Mesendoderm (in vitro differentiated cells): ENCODE data around the gene GGT5.
"Not testable (repeated sequence)": the region's sequence is repeated elsewhere in the genome, so short reads cannot be mapped to it uniquely, and the experiment has no call there.

Experiments used
- DNase-seq: peaks from one replicate; pipeline ENCODE4 v3.0.0; 2013
- H2AK5ac ChIP-seq: 2 replicates; pipeline ENCODE4 v1.6.1; 2013; ENCODE audit warnings: low read length, inconsistent platforms
- H2BK120ac ChIP-seq: 2 replicates; pipeline ENCODE4 v1.6.1; 2013; ENCODE audit warnings: low read depth, mild to moderate bottlenecking, low read length, moderate library complexity, mixed read lengths
- H2BK15ac ChIP-seq: replicated peaks from 2 replicates; pipeline ENCODE4 v1.6.1; 2013; ENCODE audit warnings: low read depth, mild to moderate bottlenecking, moderate library complexity
- H2BK5ac ChIP-seq: 2 replicates; pipeline ENCODE4 v1.6.1; 2013; ENCODE audit warnings: low read length, inconsistent platforms
- H3K18ac ChIP-seq: 2 replicates; pipeline ENCODE4 v1.6.1; 2013; ENCODE audit warnings: mild to moderate bottlenecking, low read length, mixed read lengths
- H3K23ac ChIP-seq: one replicate; pipeline ENCODE4 v1.6.1; 2013; ENCODE audit warnings: low read length
- H3K27ac ChIP-seq: 2 replicates; pipeline ENCODE4 v1.5.1; 2013; ENCODE audit warnings: low read depth, mild to moderate bottlenecking, inconsistent platforms, low read length, moderate library complexity
- H3K27me3 ChIP-seq: 2 replicates; pipeline ENCODE4 v1.6.1; 2013; ENCODE audit warnings: low read length, control low read depth, mild to moderate bottlenecking, inconsistent platforms; ENCODE audit not compliant: insufficient read depth, poor library complexity
- H3K36me3 ChIP-seq: 2 replicates; pipeline ENCODE4 v1.6.1; 2013; ENCODE audit warnings: low read length, inconsistent platforms; ENCODE audit not compliant: control insufficient read depth, insufficient read depth
- H3K4ac ChIP-seq: one replicate; pipeline ENCODE4 v1.6.1; 2013; ENCODE audit warnings: low read depth, mild to moderate bottlenecking, low read length, moderate library complexity
- H3K4me1 ChIP-seq: 2 replicates; pipeline ENCODE4 v1.6.1; 2013; ENCODE audit warnings: low read depth, low read length, inconsistent platforms; ENCODE audit not compliant: control insufficient read depth
- H3K4me2 ChIP-seq: 2 replicates; pipeline ENCODE4 v1.6.1; 2013; ENCODE audit warnings: low read length
- H3K4me3 ChIP-seq: 2 replicates; pipeline ENCODE4 v1.5.1; 2013; ENCODE audit warnings: mild to moderate bottlenecking, low read length
- H3K56ac ChIP-seq: one replicate; pipeline ENCODE4 v1.6.1; 2013; ENCODE audit warnings: low read length
- H3K79me1 ChIP-seq: 2 replicates; pipeline ENCODE4 v1.6.1; 2013; ENCODE audit warnings: low read length, inconsistent platforms
- H3K79me2 ChIP-seq: 2 replicates; pipeline ENCODE4 v1.6.1; 2013; ENCODE audit warnings: mild to moderate bottlenecking, low read length; ENCODE audit not compliant: control insufficient read depth, insufficient read depth
- H3K9ac ChIP-seq: 2 replicates; pipeline ENCODE4 v1.6.1; 2013; ENCODE audit warnings: low read length, inconsistent platforms
- H4K5ac ChIP-seq: one replicate; pipeline ENCODE4 v1.6.1; 2013; ENCODE audit warnings: low read length
- H4K8ac ChIP-seq: one replicate; pipeline ENCODE4 v1.6.1; 2013; ENCODE audit warnings: low read depth, mild to moderate bottlenecking, control low read depth, low read length, moderate library complexity
- WGBS: extraction: QIAGEN DNeasy Blood & Tissue Kit; methylation state at CpG from one replicate; pipeline ENCODE4 v1.1.7; 2013; ENCODE audit warnings: low lambda C conversion rate, missing lambda C conversion rate; ENCODE audit not compliant: insufficient coverage; ENCODE audit errors: extremely low coverage; 5-methylcytosine and 5-hydroxymethylcytosine counted together

Gene GGT5

GRCh38 chr22:24244144-24244787 lies 616 bp downstream of the GGT5 start:
- H3K4me3 ChIP-seq: no peak overlapping the region
- H3K23ac ChIP-seq: no peak overlapping the region
- H3K36me3 ChIP-seq: no peaks in the 10 kb centered on the region
- H2BK15ac ChIP-seq: no peak overlapping the region
- no CpG with 5 or more reads among the region's 19 CpGs for WGBS
- no peak overlapping the region for H3K4ac ChIP-seq
- H3K79me2 ChIP-seq: no peaks in the 10 kb centered on the region
- no peak for DNase-seq
- H3K4me2 ChIP-seq: no peak overlapping the region
- no peaks in the 10 kb centered on the region for H3K79me1 ChIP-seq
- no peaks in the 10 kb centered on the region for H3K27me3 ChIP-seq
- H4K5ac ChIP-seq: no peak overlapping the region
- no peak overlapping the region for H3K18ac ChIP-seq
- H2AK5ac ChIP-seq: no peak overlapping the region
- H3K9ac ChIP-seq: no peak overlapping the region
- no peak overlapping the region for H4K8ac ChIP-seq
- H3K27ac ChIP-seq: no peak overlapping the region
- no peak overlapping the region for H2BK5ac ChIP-seq
- H3K56ac ChIP-seq: no peak overlapping the region
- no peaks in the 10 kb centered on the region for H3K4me1 ChIP-seq
- no peak overlapping the region for H2BK120ac ChIP-seq

DNA sequence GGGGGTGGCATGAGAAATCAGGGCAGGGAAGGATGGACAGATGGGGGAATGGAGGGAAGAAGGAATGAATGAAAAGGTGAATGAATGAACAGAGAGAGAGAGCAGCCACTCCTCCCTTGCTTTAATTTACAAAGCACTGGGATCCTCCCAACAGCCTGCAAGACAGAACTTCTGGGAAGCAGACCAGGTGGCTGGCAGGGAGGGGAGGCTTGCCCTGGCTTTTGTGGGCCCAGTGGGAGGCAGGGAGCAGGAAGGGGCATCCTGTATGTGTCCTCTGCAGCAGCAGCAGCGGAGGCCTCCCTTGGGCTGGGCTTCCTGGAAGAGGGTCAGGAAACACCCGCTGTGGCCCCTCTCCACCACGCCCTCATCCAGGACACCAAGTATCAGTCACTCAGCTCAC lies 1.5 kb downstream of the GGT5 start:
- not testable (repeated sequence) for H3K4me3 ChIP-seq, DNase-seq, H4K8ac ChIP-seq, H2AK5ac ChIP-seq, H2BK15ac ChIP-seq, H3K27ac ChIP-seq, H2BK5ac ChIP-seq, H3K79me2 ChIP-seq, H3K79me1 ChIP-seq, H4K5ac ChIP-seq, H2BK120ac ChIP-seq, H3K9ac ChIP-seq, H3K23ac ChIP-seq, H3K4ac ChIP-seq, H3K18ac ChIP-seq, H3K4me1 ChIP-seq, H3K27me3 ChIP-seq, H3K36me3 ChIP-seq, H3K4me2 ChIP-seq, H3K56ac ChIP-seq
- no CpG with 5 or more reads among the region's 3 CpGs for WGBS

DNA sequence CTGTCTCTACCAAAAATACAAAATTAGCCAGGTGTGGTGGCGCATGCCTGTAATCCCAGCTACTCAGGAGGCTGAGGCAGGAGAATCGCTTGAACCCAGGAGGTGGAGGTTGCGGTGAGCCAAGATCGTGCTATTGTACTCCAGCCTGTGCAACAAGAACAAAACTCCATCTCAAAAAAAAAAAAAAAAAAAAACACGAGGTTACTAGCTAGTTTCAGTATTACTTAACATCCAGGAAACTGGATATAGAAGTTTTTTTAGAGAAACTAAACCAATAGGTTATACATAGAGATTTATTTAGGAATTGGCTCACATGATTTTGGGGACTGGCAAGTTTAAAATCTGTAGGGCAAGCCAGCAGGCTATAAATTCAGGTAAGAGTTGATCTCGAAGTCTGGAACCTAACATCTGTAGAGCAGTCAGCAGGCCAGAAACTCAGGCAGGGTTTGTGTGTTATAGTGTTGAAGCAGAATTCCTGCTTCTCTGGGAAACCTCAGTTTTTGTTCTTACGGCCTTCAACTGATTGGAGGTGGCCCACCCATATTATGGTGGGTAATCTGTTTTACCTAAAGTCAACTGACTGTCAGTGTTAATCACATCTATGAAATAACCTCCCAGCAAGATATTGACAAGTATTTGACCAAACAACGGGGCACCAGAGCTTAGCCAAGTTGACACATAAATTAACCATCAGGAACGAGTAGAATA lies 3.7 kb downstream of the GGT5 start:
- not testable (repeated sequence) for H3K9ac ChIP-seq, H3K4ac ChIP-seq, H3K79me2 ChIP-seq, H2BK120ac ChIP-seq, H3K23ac ChIP-seq, H3K18ac ChIP-seq, H3K27me3 ChIP-seq, H3K79me1 ChIP-seq, H3K4me1 ChIP-seq, H4K8ac ChIP-seq, H2BK5ac ChIP-seq, H3K4me3 ChIP-seq, H3K56ac ChIP-seq, H3K36me3 ChIP-seq, H4K5ac ChIP-seq, H3K4me2 ChIP-seq, H2AK5ac ChIP-seq, H2BK15ac ChIP-seq, DNase-seq, H3K27ac ChIP-seq
- WGBS: no CpG with 5 or more reads among the region's 9 CpGs

DNA sequence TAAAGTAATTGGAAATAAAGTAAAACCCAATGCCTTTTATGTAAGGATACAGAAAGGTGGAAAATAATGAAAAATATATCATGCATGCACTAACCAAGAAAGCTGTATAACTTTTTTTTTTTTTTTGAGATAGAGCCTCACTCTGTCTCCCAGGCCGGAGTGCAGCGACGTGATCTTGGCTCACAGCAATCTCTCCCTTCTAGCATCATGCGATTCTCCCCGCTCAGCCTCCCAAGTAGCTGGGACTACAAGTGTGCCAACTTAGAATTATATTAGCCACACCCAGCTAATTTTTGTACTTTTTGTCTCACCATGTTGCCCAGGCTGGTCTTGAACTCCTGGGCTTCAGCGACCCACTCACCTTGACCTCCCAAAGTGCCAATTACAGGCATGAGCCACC lies 4.5 kb downstream of the GGT5 start:
- no peaks in the 10 kb centered on the region for H3K79me2 ChIP-seq
- H2AK5ac ChIP-seq: no peak overlapping the region
- no peak overlapping the region for H3K23ac ChIP-seq
- H3K36me3 ChIP-seq: no peaks in the 10 kb centered on the region
- H3K18ac ChIP-seq: no peak overlapping the region
- no peak overlapping the region for H2BK120ac ChIP-seq
- no peak overlapping the region for H3K4me3 ChIP-seq
- H3K79me1 ChIP-seq: no peaks in the 10 kb centered on the region
- no peak overlapping the region for H3K4me2 ChIP-seq
- H2BK15ac ChIP-seq: no peak overlapping the region
- no peak overlapping the region for H3K56ac ChIP-seq
- H4K5ac ChIP-seq: no peak overlapping the region
- DNase-seq: no peak
- H2BK5ac ChIP-seq: no peak overlapping the region
- H3K9ac ChIP-seq: no peak overlapping the region
- H4K8ac ChIP-seq: no peak overlapping the region
- H3K27ac ChIP-seq: no peak overlapping the region
- H3K27me3 ChIP-seq: no peaks in the 10 kb centered on the region
- no CpG with 5 or more reads among the region's 6 CpGs for WGBS
- H3K4me1 ChIP-seq: no peaks in the 10 kb centered on the region
- H3K4ac ChIP-seq: no peak overlapping the region

DNA sequence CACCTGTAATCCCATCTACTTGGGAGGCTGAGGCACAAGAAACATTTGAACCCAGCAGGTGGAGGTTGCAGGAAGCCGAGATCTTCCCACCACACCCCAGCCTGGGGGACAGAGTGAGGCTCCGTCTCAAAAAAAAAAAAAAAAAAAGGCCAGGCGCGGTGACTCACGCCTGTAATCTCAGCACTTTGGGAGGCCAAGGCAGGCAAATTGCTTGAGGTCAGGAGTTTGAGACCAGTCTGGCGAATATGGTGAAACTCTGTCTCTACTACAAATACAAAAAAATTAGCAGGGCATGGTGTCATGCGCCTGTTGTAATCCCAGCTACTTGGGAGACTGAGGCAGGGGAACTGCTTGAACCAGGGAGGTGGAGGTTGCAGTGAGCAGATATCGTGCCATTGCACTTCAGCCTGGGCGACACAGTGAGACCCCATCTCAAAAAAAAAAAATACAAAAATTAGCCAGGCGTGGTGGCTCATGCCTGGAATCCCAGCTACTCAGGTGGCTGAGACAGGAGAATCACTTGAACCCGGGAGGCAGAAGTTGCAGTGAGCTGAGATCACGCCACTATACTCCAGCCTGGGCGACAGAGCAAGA lies 6.7 kb downstream of the GGT5 start:
- H3K9ac ChIP-seq, H3K4me2 ChIP-seq, H3K18ac ChIP-seq, H3K27me3 ChIP-seq, H3K27ac ChIP-seq, H3K23ac ChIP-seq, H2AK5ac ChIP-seq, H2BK15ac ChIP-seq, H3K79me1 ChIP-seq, DNase-seq, H3K4me3 ChIP-seq, H3K56ac ChIP-seq, H2BK120ac ChIP-seq, H2BK5ac ChIP-seq, H4K5ac ChIP-seq, H3K4ac ChIP-seq, H3K36me3 ChIP-seq, H3K4me1 ChIP-seq, H3K79me2 ChIP-seq, H4K8ac ChIP-seq: not testable (repeated sequence)
- WGBS: no CpG with 5 or more reads among the region's 13 CpGs
